Endothelial cell of umbilical vein (primary cell): ENCODE data around the gene KCNIP1. TPM values are rescaled to one million over a fixed set of nuclear protein-coding genes. Genes with fewer than 3 reads are reported as not detected.

Experiments
- BruUV-seq: library from RNA; stranded (reverse); fragments of 400-500 nt; replicated peaks from 2 replicates; lab custom pipeline; 2021; lab: Mats Ljungman, UMichigan
- CTCF ChIA-PET: fragments of 300-600, 350-600 bp; sonication (Branson Sonifier 250); formaldehyde crosslinking; loops from one replicate; lab custom pipeline; 2021; ENCODE audit warnings: antibody characterized with exemption, inconsistent platforms; lab: Charles Lee
- POLR2A ChIA-PET: fragments of 300-600, 350-600 bp; sonication (Branson Sonifier 250); formaldehyde crosslinking; loops from one replicate; lab custom pipeline; 2021; ENCODE audit warnings: antibody characterized with exemption, inconsistent platforms; lab: Charles Lee
- DNase-seq: peaks from one replicate; pipeline ENCODE4 v3.0.0-alpha.2; 2011; ENCODE audit warnings: low read depth, low spot score
- FAIRE-seq: peaks from 2 replicates; lab custom pipeline; 2011; peaks lifted over from hg19 to GRCh38; lab: Jason Lieb, UNC
- H2AFZ ChIP-seq: 2 replicates; pipeline ENCODE4 v1.6.0; 2012; ENCODE audit warnings: low read depth, low read length, control low read depth, inconsistent platforms
- H3K27ac ChIP-seq: 2 replicates; pipeline ENCODE4 v1.5.1; 2011; ENCODE audit warnings: low read depth, mild to moderate bottlenecking, control low read depth, low read length, moderate library complexity; ENCODE audit not compliant: insufficient read depth
- H3K27me3 ChIP-seq, 2 experiments: 2 replicates each; pipeline versions ENCODE4 v1.6.0 to v1.6.1; 2011; ENCODE audit warnings: low read length in 2 of 2, mixed read lengths in 1 of 2; ENCODE audit not compliant: control insufficient read depth in 2 of 2, insufficient read depth in 2 of 2
- H3K36me3 ChIP-seq, 2 experiments: 2 replicates in 1 of 2; 3 replicates in 1 of 2; pipeline ENCODE4 v1.5.1; 2011; ENCODE audit warnings: low read length in 2 of 2, mild to moderate bottlenecking in 1 of 2, moderate library complexity in 1 of 2; ENCODE audit not compliant: control insufficient read depth in 2 of 2, insufficient read depth in 2 of 2; ENCODE audit errors: extremely low read depth in 1 of 2
- H3K4me1 ChIP-seq: 3 replicates; pipeline ENCODE4 v1.5.1; 2011; ENCODE audit warnings: mild to moderate bottlenecking, low read length; ENCODE audit not compliant: control insufficient read depth, insufficient read depth; ENCODE audit errors: extremely low read depth
- H3K4me2 ChIP-seq: 2 replicates; pipeline ENCODE4 v1.6.1; 2011; ENCODE audit warnings: low read length, control low read depth, mixed read lengths; ENCODE audit not compliant: insufficient read depth
- H3K4me3 ChIP-seq, 3 experiments: fragments of 200-600 bp in 1 of 3; sonication (generic), shearing (Covaris generic) in 1 of 3; replicated peaks in 1 of 3; 2 replicates each; pipeline ENCODE4 v1.5.1; 2011 to 2016; ENCODE audit warnings: control low read depth in 3 of 3, low read length in 3 of 3, mild to moderate bottlenecking in 2 of 3, inconsistent platforms in 1 of 3, low read depth in 1 of 3, moderate library complexity in 1 of 3; ENCODE audit not compliant: insufficient read depth in 1 of 3
- H3K79me2 ChIP-seq: 2 replicates; pipeline ENCODE4 v1.6.0; 2012; ENCODE audit warnings: low read length, inconsistent platforms; ENCODE audit not compliant: control insufficient read depth, insufficient read depth
- H3K9ac ChIP-seq: replicated peaks from 2 replicates; pipeline ENCODE3; 2011; ENCODE audit warnings: low read length, control low read depth; ENCODE audit not compliant: insufficient read depth; ENCODE audit errors: extremely low read depth
- H3K9me1 ChIP-seq: replicated peaks from 3 replicates; pipeline ENCODE4 v1.6.0; 2011; ENCODE audit warnings: mild to moderate bottlenecking, low read length; ENCODE audit not compliant: control insufficient read depth, insufficient read depth; ENCODE audit errors: extremely low read depth
- H3K9me3 ChIP-seq: replicated peaks from 2 replicates; pipeline ENCODE4 v1.5.1; 2012; ENCODE audit warnings: low read length, inconsistent platforms; ENCODE audit not compliant: control insufficient read depth, insufficient read depth
- H4K20me1 ChIP-seq: replicated peaks from 2 replicates; pipeline ENCODE3; 2011; ENCODE audit warnings: mild to moderate bottlenecking, low read length; ENCODE audit not compliant: control insufficient read depth, insufficient read depth; ENCODE audit errors: extremely low read depth
- EZH2 ChIP-seq: IDR thresholded peaks from 2 replicates; pipeline ENCODE4 v1.6.1; 2012; ENCODE audit warnings: borderline replicate concordance, low read depth, mild to moderate bottlenecking, moderate library complexity, low read length, inconsistent platforms; ENCODE audit not compliant: severe bottlenecking
- FOS ChIP-seq: IDR thresholded peaks from 2 replicates; pipeline ENCODE4 v1.6.1; 2011; ENCODE audit warnings: mild to moderate bottlenecking, low read length, moderate library complexity, borderline replicate concordance; ENCODE audit not compliant: insufficient read depth
- GATA2 ChIP-seq: IDR thresholded peaks from 2 replicates; pipeline ENCODE4 v1.7.0; 2011; ENCODE audit warnings: low read depth, mild to moderate bottlenecking, moderate library complexity, mixed read lengths, low read length; ENCODE audit not compliant: insufficient read length, insufficient read depth
- JUN ChIP-seq: IDR thresholded peaks from 2 replicates; pipeline ENCODE4 v1.6.1; 2011; ENCODE audit warnings: borderline replicate concordance, low read depth; ENCODE audit not compliant: insufficient read length, insufficient read depth
- MYC ChIP-seq: IDR thresholded peaks from one replicate; pipeline ENCODE4 v1.6.1; 2011; ENCODE audit warnings: mild to moderate bottlenecking, low read depth, low read length
- POLR2A ChIP-seq: IDR thresholded peaks from 2 replicates; pipeline ENCODE4 v1.6.1; 2012; ENCODE audit warnings: low read depth, mild to moderate bottlenecking, control low read depth, low read length
- POLR2AphosphoS5 ChIP-seq: IDR thresholded peaks from 2 replicates; pipeline ENCODE4 v1.6.1; 2012; ENCODE audit warnings: low read depth, mild to moderate bottlenecking, control low read depth, low read length, moderate library complexity; ENCODE audit not compliant: insufficient read depth
- dilution Hi-C: fragments of 300-500 bp; cut with MboI; formaldehyde crosslinking; loops from one replicate; pipeline ENCODE4 v1.15.0; 2019; ENCODE audit warnings: low sequenced_read_pairs; ENCODE audit not compliant: extremely low pct_ligation_motif_present
- intact Hi-C: fragments of 100-400 bp; cut with micrococcal nuclease; formaldehyde crosslinking; loops from one replicate; pipeline ENCODE4 v1.10.0; 2022
- polyA plus RNA-seq, 4 experiments: library from polyadenylated mRNA; depleted of rRNA in 3 of 4; stranded (reverse) in 3 of 4; unstranded in 1 of 4; fragments of >200 nt; gene quantifications; 2 replicates each; pipeline versions ENCODE4 v1.2.1 to v1.2.3, GENCODE V29; 2011 to 2012; ENCODE audit warnings: missing spikeins in 1 of 4
- total RNA-seq: library from RNA; stranded (reverse); gene quantifications from 2 replicates; pipeline ENCODE4 v1.2.3, GENCODE V29; 2021
- TF ChIP-seq, protein P1 (sequence below): IDR thresholded peaks from 2 replicates; pipeline ENCODE4 v1.6.1; 2011; ENCODE audit not compliant: insufficient read depth, insufficient read length
- TF ChIP-seq, protein P2 (sequence below), 2 donors: IDR thresholded peaks; 1 replicate in 1 of 2; 2 replicates in 1 of 2; pipeline ENCODE4 v1.5.1; 2011; ENCODE audit warnings: low read length in 2 of 2, mild to moderate bottlenecking in 2 of 2, moderate library complexity in 2 of 2, control low read depth in 1 of 2, inconsistent platforms in 1 of 2, low read depth in 1 of 2; ENCODE audit not compliant: insufficient read depth in 1 of 2; ENCODE audit errors: extremely low read depth in 1 of 2

The KCNIP1 gene
- total and polyA plus RNA-seq, 2 donors (not counting 3 experiments of a cell fraction or from before 2014, with no cell fraction given): 0.15 TPM; not detected in 1

DNA sequence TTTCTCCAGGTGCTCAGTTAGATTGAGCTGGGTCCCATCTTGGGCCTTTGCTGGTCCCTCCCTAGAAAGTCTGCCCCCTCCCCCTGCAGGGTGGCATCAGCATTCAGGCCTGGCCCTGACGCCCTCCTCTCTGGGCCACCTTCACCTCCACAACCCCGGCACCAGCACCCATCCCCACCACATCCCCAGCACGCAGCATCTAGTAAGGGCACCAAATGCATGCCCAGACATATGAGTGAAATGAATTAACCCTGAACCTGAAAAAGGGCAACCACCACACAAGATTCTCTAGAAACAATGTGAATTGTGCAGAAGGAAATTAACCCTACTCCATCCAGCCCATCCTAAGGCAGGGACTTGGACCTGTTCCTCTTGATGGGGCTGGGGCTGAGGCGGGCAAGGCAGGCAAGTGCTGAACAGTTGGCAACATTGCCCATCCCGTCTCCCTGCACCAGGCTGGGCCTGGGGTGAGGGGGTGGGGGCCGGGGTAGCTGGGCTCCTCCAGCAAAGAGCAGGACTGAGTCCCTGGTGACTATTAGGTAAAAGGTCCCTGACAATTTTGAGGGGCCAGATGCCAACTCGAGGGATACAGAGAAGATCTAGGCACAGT, 125.9 kb downstream of the KCNIP1 start:
- no peak for FAIRE-seq
- H3K9me1 ChIP-seq: no peaks in the 10 kb centered on the region
- intact Hi-C loops (loop anchor here (5.0 kb wide), 2 partner anchors 297 to 532 kb away; no protein-coding TSS in a partner anchor), dilution Hi-C loops (no loop called here)
- no peaks in the 10 kb centered on the region for H3K36me3 ChIP-seq
- H2AFZ ChIP-seq: no peak overlapping the region
- no peak for TF ChIP-seq JUN
- TF ChIP-seq POLR2A: no peak
- no peak for TF ChIP-seq MYC
- TF ChIP-seq, protein P1, sequence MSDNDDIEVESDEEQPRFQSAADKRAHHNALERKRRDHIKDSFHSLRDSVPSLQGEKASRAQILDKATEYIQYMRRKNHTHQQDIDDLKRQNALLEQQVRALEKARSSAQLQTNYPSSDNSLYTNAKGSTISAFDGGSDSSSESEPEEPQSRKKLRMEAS: no peak
- no peak for TF ChIP-seq GATA2
- TF ChIP-seq POLR2AphosphoS5: no peak
- TF ChIP-seq, protein P2, sequence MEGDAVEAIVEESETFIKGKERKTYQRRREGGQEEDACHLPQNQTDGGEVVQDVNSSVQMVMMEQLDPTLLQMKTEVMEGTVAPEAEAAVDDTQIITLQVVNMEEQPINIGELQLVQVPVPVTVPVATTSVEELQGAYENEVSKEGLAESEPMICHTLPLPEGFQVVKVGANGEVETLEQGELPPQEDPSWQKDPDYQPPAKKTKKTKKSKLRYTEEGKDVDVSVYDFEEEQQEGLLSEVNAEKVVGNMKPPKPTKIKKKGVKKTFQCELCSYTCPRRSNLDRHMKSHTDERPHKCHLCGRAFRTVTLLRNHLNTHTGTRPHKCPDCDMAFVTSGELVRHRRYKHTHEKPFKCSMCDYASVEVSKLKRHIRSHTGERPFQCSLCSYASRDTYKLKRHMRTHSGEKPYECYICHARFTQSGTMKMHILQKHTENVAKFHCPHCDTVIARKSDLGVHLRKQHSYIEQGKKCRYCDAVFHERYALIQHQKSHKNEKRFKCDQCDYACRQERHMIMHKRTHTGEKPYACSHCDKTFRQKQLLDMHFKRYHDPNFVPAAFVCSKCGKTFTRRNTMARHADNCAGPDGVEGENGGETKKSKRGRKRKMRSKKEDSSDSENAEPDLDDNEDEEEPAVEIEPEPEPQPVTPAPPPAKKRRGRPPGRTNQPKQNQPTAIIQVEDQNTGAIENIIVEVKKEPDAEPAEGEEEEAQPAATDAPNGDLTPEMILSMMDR (IDR thresholded peaks at IDR 0.05; ENCODE audit: extremely low read depth in 1 of 2, insufficient read depth in 1 of 2, low read depth in 1 of 2, low read length in 2 of 2): no peak
- no peak for TF ChIP-seq EZH2
- no peak for TF ChIP-seq FOS
- H3K79me2 ChIP-seq: no peaks in the 10 kb centered on the region
- POLR2A ChIA-PET: no interaction called here
- no peaks in the 10 kb centered on the region for H3K9me3 ChIP-seq
- CTCF ChIA-PET: interaction anchor here (17.1 kb wide), 1 partner anchor 196 kb away, joined by 288 read pairs; no protein-coding TSS in a partner anchor
- H3K4me3 ChIP-seq: no peak overlapping the region
- H4K20me1 ChIP-seq: no peaks in the 10 kb centered on the region
- DNase-seq: no peak
- no peak overlapping the region for H3K9ac ChIP-seq
- no TSS peak for BruUV-seq
- H3K27ac ChIP-seq: no peak overlapping the region
- no peak overlapping the region for H3K4me2 ChIP-seq
- H3K27me3 ChIP-seq: peaks cover 0 to 2% of the 10 kb centered on the region in 2 experiments
- peaks cover 9% of the 10 kb centered on the region for H3K4me1 ChIP-seq
